ENCODE data around the gene MTMR12.

Gene MTMR12

GRCh38 chr5:32312595-32313332 lies at the start of gene MTMR12:
Gene MTMR12, minus strand, starts transcription at chr5:32312939. Its CDS starts 101 bp downstream, at chr5:32312838.
- in situ Hi-C loops (cut with MboI; ENCODE audit: low sequenced_read_pairs) = no loop called here

DNA sequence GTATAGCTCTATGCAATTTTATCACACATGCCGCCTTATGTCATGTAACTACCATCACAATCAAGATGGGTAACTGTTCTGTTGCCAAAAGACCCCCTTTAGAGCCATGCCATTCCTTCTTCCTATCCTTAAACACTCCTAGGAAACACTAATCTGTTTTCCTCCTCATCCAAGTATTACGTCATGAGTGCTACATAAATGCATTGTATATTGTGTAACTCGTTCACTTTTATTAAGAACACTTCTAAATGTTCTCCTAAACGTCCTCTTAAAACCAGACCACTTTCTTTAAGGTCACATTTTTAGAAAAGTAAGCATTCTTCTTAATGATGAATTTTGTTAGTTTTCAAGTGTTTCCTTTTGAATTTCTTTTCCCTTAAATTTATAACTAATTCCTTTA lies 49.8 kb upstream of the MTMR12 start:
- in situ Hi-C loops (cut with MboI; ENCODE audit: low sequenced_read_pairs) = no loop called here

DNA sequence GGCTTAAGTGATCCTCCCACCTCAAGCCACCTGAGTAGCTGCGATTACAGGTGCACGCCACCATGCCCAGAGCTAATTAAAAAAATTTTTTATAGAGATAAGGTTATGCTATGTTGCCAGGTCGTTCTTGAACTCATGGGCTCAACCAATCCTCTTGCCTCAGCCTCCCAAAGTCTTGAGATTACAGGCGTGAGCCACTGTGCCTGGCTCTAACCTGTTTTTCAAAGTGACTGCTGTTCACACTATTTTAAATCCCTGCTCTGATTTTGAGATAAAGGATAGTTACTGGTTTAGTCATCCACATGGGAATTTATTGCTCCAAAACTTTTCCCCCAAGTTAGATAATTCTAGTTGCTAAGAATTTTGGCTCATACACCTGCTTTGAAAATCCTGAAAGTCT lies 48.2 kb upstream of the MTMR12 start:
- in situ Hi-C loops (cut with MboI; ENCODE audit: low sequenced_read_pairs) = no loop called here

DNA sequence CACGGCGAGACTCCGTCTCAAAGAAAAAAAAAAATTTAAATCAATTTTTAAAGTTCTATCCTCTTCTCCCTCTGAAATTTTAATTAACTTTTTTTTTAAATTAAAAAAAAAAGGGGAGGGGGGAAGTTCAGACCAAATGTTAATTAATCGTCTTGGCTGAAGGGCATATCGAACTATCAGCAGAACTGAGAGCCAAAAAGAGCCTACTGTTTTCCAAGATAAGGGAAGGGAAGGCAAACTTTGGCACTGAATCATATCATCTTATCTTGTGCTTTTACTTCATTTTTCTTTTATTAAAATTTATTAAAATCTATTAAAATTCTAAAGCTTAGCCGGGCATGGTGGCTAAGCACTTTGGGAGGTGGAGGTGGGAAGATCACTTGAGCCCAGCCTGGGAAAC lies 45.9 kb upstream of the MTMR12 start:
- in situ Hi-C loops (cut with MboI; ENCODE audit: low sequenced_read_pairs) = no loop called here

- in situ Hi-C loops (cut with MboI; ENCODE audit: low sequenced_read_pairs) = no loop called here
Observed at GRCh38 chr5:32357658-32358057, 44.9 kb upstream of the MTMR12 start.

DNA sequence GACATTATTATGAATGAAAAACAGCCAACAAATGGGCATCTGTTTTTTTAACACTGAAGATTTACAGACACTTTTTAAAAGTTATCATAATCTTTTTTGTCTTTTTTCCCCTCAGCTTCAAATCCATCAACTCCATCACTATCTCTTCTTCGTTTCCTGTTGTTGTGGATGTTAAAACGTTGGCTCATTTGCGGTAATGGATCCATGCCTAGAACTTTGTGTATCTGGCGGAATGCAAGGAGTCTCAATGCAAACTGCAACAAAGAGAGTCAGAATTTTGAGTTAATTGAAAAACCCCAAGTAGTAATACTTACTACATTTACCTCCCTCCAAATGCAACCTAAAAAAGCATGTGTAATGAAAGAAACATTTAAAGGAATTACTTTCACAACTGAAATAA lies 42.9 kb upstream of the MTMR12 start:
- in situ Hi-C loops (cut with MboI; ENCODE audit: low sequenced_read_pairs) = no loop called here

GRCh38 chr5:32353420-32353819 lies 40.7 kb upstream of the MTMR12 start:
- in situ Hi-C loops (cut with MboI; ENCODE audit: low sequenced_read_pairs) = no loop called here

DNA sequence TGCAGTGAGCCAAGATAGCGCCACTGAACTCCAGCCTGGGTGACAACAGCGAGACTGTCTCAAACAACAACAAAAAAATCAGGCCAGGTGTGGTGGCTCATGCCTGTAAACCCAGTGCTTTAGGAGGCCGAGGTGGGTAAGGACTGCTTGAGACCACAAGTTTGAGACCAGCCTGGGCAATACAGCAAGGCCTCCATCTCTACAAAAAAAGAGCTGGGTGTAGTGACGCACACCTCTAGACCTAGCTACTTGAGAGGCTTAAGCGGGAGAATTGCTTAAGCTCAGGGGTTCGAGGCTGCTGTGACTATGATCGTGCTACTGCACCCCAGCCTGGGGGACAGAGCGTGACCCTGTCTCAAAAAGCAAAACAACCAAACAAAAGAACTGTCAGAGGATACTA lies 39.9 kb upstream of the MTMR12 start:
- in situ Hi-C loops (cut with MboI; ENCODE audit: low sequenced_read_pairs) = no loop called here

GRCh38 chr5:32346869-32347268 lies 34.1 kb upstream of the MTMR12 start:
- in situ Hi-C loops (cut with MboI; ENCODE audit: low sequenced_read_pairs) = no loop called here

GRCh38 chr5:32343058-32343672 lies 30.4 kb upstream of the MTMR12 start:
- in situ Hi-C loops (cut with MboI; ENCODE audit: low sequenced_read_pairs) = no loop called here

GRCh38 chr5:32342656-32343055 lies 29.9 kb upstream of the MTMR12 start:
- in situ Hi-C loops (cut with MboI; ENCODE audit: low sequenced_read_pairs) = no loop called here

DNA sequence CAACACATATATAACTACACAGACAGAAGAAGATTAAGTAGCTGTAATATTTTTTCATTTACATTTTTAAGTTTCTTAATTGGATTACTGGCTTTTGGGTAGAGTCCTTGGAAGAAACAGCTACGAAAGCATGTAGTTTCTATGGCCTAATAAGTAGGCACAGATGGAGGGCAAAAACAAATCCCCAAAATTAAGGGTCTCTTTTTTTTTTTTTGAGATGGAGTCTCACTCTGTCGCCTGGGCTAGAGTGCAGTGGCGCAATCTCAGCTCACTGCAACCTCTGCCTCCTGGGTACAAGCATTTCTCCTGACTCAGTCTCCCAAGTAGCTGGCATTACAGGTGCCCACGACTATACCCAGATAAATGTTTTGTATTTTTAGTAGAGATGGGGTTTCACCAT lies 27.1 kb upstream of the MTMR12 start:
- in situ Hi-C loops (cut with MboI; ENCODE audit: low sequenced_read_pairs) = no loop called here

DNA sequence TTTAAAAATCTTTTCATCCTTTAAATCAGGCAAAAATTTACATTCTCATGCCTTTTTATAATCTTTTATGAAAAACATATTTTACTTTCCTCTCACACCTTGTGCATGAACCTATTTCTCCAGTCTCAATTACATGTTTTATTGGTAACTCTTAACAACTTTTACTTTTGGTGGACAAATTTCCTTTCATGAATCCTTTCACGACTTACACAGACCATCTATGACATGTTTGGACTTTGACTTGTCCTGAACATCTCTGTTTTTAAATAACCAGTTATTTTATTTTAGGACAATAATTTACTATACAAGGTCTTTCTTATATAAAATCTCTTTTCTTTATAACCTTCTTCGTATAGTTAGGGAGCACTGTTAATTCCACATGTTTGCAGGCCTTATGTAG lies 26.5 kb upstream of the MTMR12 start:
- in situ Hi-C loops (cut with MboI; ENCODE audit: low sequenced_read_pairs) = no loop called here

DNA sequence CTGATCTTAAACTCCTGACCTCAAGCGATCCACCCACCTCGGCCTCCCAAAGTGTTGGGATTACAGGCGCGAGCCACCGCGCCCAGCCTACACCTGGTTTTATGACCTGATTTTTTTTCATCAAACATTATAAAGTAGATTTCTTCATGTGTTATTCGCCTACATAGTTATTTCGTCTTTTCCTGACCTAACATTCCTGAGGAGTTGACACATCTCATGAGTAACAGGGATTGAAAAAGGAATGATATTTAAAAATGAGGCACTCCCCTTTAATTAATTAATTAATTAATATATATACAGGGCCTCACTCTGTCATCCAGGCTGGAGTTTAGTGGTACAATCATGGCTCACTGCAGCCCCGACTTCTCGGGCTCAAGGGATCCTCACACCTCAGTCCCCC lies 20.2 kb upstream of the MTMR12 start:
- in situ Hi-C loops (cut with MboI; ENCODE audit: low sequenced_read_pairs) = no loop called here

DNA sequence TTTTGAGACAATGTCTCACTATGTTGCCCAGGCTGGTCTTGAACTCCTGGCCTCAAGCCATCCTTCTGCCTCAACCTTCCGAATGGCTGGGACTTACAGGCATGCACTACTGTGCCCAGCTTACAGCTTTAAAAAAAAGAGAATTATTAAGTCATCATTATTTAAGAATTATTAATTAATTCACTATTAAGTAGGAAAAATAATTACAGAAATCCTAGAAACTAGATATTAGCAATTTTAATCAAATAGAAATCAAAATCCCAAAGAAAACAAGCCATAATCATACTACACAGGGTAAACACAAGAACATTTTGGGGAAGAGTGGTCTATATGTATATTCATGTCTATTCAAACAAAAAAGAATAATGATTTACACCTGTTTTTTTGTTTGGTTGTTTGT lies 19.6 kb upstream of the MTMR12 start:
- in situ Hi-C loops (cut with MboI; ENCODE audit: low sequenced_read_pairs) = no loop called here

- in situ Hi-C loops (cut with MboI; ENCODE audit: low sequenced_read_pairs) = no loop called here
Observed at GRCh38 chr5:32331935-32332274, 19.2 kb upstream of the MTMR12 start.

- in situ Hi-C loops (cut with MboI; ENCODE audit: low sequenced_read_pairs) = no loop called here
Observed at GRCh38 chr5:32331217-32331934, 18.6 kb upstream of the MTMR12 start.

DNA sequence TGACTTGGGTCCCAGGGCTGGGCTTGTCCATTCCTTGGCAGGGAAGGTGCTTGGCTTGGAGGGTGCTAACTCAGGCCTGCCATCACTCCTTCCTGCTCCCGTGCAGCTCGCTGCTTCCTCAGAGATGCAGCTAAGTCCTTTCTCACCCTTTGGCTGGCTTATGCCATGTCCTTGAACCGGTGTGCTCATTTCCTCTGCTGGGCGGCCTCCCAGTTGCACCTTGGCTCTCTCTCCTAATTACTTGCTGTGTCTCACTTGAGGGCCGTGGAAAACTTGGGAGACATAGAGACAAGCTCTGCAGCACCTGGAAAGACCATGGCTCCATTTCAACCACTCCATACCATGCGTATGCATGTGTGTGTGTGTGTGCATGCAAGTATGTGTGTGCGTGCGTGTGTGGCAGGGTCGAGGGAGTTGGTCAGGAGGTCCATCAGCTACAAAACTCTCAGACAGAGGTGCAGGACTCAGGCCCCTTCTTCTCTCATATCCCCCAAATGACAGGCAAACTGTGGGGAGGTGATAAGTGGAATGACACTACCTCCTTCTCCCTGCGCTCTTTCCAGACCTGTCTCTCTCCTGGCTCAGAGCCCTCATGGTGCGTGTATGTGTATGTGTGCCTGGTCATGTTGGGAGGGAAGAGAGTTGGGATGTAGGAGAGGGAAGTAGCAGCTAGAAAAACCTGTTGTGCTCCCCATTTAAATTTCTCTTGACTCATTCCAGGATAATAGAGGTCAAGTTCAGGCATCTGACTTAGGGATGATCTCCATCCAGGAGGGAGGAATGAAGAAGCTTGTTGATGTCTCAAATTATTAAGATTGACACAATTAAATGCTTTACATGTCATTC lies 17.6 kb upstream of the MTMR12 start:
- in situ Hi-C loops (cut with MboI; ENCODE audit: low sequenced_read_pairs) = no loop called here

DNA sequence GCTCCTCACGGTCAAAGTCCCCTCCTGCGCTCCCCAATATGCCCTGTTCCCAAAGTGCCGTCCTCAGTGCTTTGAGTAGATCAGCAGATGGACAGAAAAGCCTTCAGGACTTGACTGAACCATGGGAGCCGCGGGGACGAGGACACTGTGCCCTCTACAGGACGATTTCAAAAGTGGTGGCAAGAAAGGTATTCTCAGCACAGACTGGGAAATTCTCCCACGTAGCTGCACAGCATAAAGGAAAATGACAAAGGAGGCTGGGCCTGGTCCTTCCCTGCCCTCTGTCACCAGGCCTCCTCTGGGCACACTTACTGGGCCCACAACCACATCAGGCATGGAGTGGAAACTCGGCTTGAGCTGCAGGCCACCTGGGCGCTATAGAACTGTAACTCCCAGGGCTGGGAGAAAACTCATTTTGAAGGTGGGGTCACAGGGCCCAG lies 16.7 kb upstream of the MTMR12 start:
- in situ Hi-C loops (cut with MboI; ENCODE audit: low sequenced_read_pairs) = no loop called here

GRCh38 chr5:32326216-32326772 lies 13.6 kb upstream of the MTMR12 start:
- in situ Hi-C loops (cut with MboI; ENCODE audit: low sequenced_read_pairs) = no loop called here

- in situ Hi-C loops (cut with MboI; ENCODE audit: low sequenced_read_pairs) = no loop called here
Observed at GRCh38 chr5:32325616-32326015, 12.9 kb upstream of the MTMR12 start.

Measured in HL-60/S4 treated with retinoic acid at 250 ng/mL for 4 days and 3 days (cell line).